PC-9 (cell line): ENCODE measurements around the gene HSPA12B.

Experiments used
- CTCF ChIP-seq: fragments of 200-600 bp; sonication (generic); conservative IDR thresholded peaks from 2 replicates; pipeline ENCODE4 v1.6.1; 2017; ENCODE audit warnings: mixed run types, antibody characterized with exemption, mild to moderate bottlenecking, moderate library complexity
- EZH2 ChIP-seq: fragments of 200-600 bp; sonication (generic); IDR thresholded peaks from 2 replicates; pipeline ENCODE4 v1.8.0; 2017; ENCODE audit warnings: antibody characterized with exemption, low read depth

DNA sequence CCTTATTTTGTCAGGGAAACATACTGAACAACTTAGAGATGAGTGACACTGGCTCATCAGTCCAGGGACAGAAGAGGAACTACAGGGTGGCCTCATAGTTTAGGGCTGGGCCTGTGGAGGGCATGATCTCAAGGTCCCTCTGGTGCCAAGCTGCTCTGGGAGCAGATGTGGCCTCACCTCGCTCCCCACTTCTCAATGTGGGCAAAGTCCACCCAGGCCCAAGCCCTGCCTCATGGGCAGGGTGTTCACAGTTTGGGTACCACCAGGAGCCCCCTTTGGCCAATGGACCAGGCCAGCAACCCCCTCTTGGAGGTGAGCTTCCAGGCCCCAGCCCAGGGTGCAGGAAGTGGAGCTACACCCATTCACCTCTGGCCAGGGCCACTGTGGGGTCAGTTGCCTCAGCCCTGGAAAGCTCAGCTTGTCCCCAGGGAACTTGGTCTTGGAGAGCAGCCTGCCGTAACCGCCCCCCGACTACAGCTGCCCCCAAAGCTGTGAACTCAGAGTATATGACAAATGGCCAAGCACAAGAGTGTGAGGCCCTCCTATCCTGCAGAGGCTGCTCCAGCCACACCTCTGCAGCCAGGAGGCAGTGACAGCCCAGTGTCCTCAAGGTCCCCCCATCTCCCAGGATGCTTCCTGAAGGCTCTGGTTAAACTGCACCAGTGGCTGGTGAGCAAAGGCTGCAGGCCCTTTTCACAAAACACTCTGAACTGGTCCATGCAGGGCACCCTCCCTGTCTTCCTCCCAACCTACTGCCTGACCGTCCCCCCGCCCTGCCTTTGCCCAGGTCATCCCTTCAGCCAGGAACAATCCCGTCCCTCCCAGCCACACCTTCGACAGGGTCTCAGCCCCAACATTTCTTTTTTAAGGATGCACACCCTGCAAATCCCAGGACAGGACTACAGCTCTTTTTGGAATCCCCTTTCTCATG, 31.5 kb downstream of the HSPA12B start:
- TF ChIP-seq CTCF (no peak), EZH2 (no peak)
